H1 (cell line): Measurements from ENCODE around the gene LYVE1. TPM values are rescaled to one million over a fixed set of nuclear protein-coding genes. Genes with fewer than 3 reads are reported as not detected.

Experiments
- CTCF ChIA-PET: fragments of 300-600 bp; sonication (Branson Sonifier 250); formaldehyde crosslinking; loops from one replicate; lab custom pipeline; 2021; ENCODE audit not compliant: partially characterized antibody; lab: Charles Lee
- POLR2A ChIA-PET: fragments of 300-600 bp; sonication (Branson Sonifier 250); formaldehyde crosslinking; loops from one replicate; lab custom pipeline; 2021; ENCODE audit warnings: inconsistent platforms; ENCODE audit not compliant: partially characterized antibody; lab: Charles Lee
- DNase-seq, 2 experiments: peaks; one replicate each; pipeline versions ENCODE4 v3.0.0 to v3.0.0-alpha.2; 2010 to 2022; ENCODE audit warnings: low spot score in 2 of 2, low read depth in 1 of 2, mixed read lengths in 1 of 2
- FAIRE-seq: peaks from 2 replicates; lab custom pipeline; 2011; peaks lifted over from hg19 to GRCh38; lab: Jason Lieb, UNC
- H2AFZ ChIP-seq: 2 replicates; pipeline ENCODE4 v1.8.1; 2012; ENCODE audit warnings: low read length, inconsistent platforms
- H2AK5ac ChIP-seq: 2 replicates; pipeline ENCODE4 v1.6.1; 2013; ENCODE audit warnings: low read depth, low read length
- H2BK120ac ChIP-seq: replicated peaks from 2 replicates; pipeline ENCODE3; 2013; ENCODE audit warnings: low read depth, low read length, inconsistent platforms
- H2BK12ac ChIP-seq: 2 replicates; pipeline ENCODE4 v1.6.1; 2013; ENCODE audit warnings: low read depth, low read length
- H2BK15ac ChIP-seq: 2 replicates; pipeline ENCODE4 v1.6.1; 2013; ENCODE audit warnings: low read length
- H2BK20ac ChIP-seq: 2 replicates; pipeline ENCODE4 v1.6.1; 2013; ENCODE audit warnings: low read length
- H2BK5ac ChIP-seq: 2 replicates; pipeline ENCODE4 v1.6.1; 2013; ENCODE audit warnings: low read depth, low read length
- H3K14ac ChIP-seq: 2 replicates; pipeline ENCODE4 v1.6.1; 2013; ENCODE audit warnings: inconsistent platforms; ENCODE audit not compliant: insufficient read length
- H3K18ac ChIP-seq: 2 replicates; pipeline ENCODE4 v1.6.1; 2013; ENCODE audit warnings: low read length; ENCODE audit errors: extremely low read depth
- H3K23ac ChIP-seq: 2 replicates; pipeline ENCODE4 v1.6.1; 2013; ENCODE audit warnings: inconsistent platforms; ENCODE audit not compliant: insufficient read length
- H3K23me2 ChIP-seq: 2 replicates; pipeline ENCODE4 v1.6.1; 2013; ENCODE audit warnings: low read depth, low read length
- H3K27ac ChIP-seq: 2 replicates; pipeline ENCODE4 v1.6.1; 2011; ENCODE audit warnings: low read depth, low read length, inconsistent platforms
- H3K27me3 ChIP-seq, 4 experiments: replicated peaks in 1 of 4; 1 replicate in 1 of 4; 2 replicates in 3 of 4; pipeline versions ENCODE4 v1.6.1 to v1.8.1; 2011 to 2013; ENCODE audit warnings: low read length in 3 of 4, mild to moderate bottlenecking in 3 of 4, inconsistent platforms in 2 of 4, mixed read lengths in 2 of 4, moderate library complexity in 1 of 4; ENCODE audit not compliant: control insufficient read depth in 3 of 4, insufficient read depth in 3 of 4; ENCODE audit errors: extremely low read depth in 1 of 4
- H3K36me3 ChIP-seq, 4 experiments: 2 replicates each; pipeline versions ENCODE4 v1.6.1 to v1.8.1; 2011 to 2013; ENCODE audit warnings: mild to moderate bottlenecking in 4 of 4, low read length in 3 of 4, moderate library complexity in 2 of 4, control low read depth in 1 of 4, inconsistent platforms in 1 of 4; ENCODE audit not compliant: insufficient read depth in 4 of 4, control insufficient read depth in 2 of 4
- H3K4ac ChIP-seq: replicated peaks from 2 replicates; pipeline ENCODE3; 2013; ENCODE audit warnings: low read length, low read depth, mixed read lengths, inconsistent platforms; ENCODE audit not compliant: insufficient read length
- H3K4me1 ChIP-seq, 4 experiments: replicated peaks in 1 of 4; 1 replicate in 1 of 4; 2 replicates in 3 of 4; pipeline versions ENCODE4 v1.6.1 to v1.8.1; 2011 to 2013; ENCODE audit warnings: low read length in 3 of 4, inconsistent platforms in 2 of 4, mixed read lengths in 1 of 4; ENCODE audit not compliant: insufficient read depth in 4 of 4, control insufficient read depth in 3 of 4
- H3K4me2 ChIP-seq, 2 experiments: 2 replicates each; pipeline versions ENCODE4 v1.6.1 to v1.8.1; 2011 to 2013; ENCODE audit warnings: low read depth in 2 of 2, low read length in 2 of 2, control low read depth in 1 of 2, inconsistent platforms in 1 of 2, mild to moderate bottlenecking in 1 of 2; ENCODE audit not compliant: insufficient read depth in 1 of 2
- H3K4me3 ChIP-seq, 4 experiments: fragments of 200-600, 300-600 bp in 1 of 4; sonication (generic), shearing (Covaris generic), sonication (Bioruptor Twin) in 1 of 4; 2 replicates each; pipeline versions ENCODE4 v1.5.1 to v1.8.1; 2011 to 2016; ENCODE audit warnings: low read length in 4 of 4, low read depth in 3 of 4, control low read depth in 2 of 4, inconsistent platforms in 2 of 4, mild to moderate bottlenecking in 2 of 4, mixed read lengths in 1 of 4, moderate library complexity in 1 of 4; ENCODE audit not compliant: insufficient read depth in 2 of 4; ENCODE audit errors: extremely low read depth in 1 of 4
- H3K56ac ChIP-seq: replicated peaks from 2 replicates; pipeline ENCODE3; 2013; ENCODE audit warnings: low read depth, mild to moderate bottlenecking, mixed read lengths, low read length, inconsistent platforms; ENCODE audit not compliant: insufficient read length
- H3K79me1 ChIP-seq: 2 replicates; pipeline ENCODE4 v1.6.1; 2013; ENCODE audit warnings: low read depth, low read length, control low read depth
- H3K79me2 ChIP-seq, 2 experiments: 2 replicates each; pipeline versions ENCODE4 v1.6.1 to v1.8.1; 2012 to 2013; ENCODE audit warnings: low read length in 2 of 2, mild to moderate bottlenecking in 2 of 2, inconsistent platforms in 1 of 2; ENCODE audit not compliant: insufficient read depth in 2 of 2, control insufficient read depth in 1 of 2
- H3K9ac ChIP-seq, 4 experiments: replicated peaks in 1 of 4; 1 replicate in 1 of 4; 2 replicates in 3 of 4; pipeline versions ENCODE4 v1.6.1 to v1.8.1; 2011 to 2013; ENCODE audit warnings: low read depth in 3 of 4, low read length in 3 of 4, control low read depth in 2 of 4, mild to moderate bottlenecking in 2 of 4, moderate library complexity in 2 of 4, inconsistent platforms in 1 of 4; ENCODE audit errors: extremely low read depth in 1 of 4
- H3K9me3 ChIP-seq, 2 experiments: 2 replicates each; pipeline versions ENCODE4 v1.6.1 to v1.8.1; 2012 to 2013; ENCODE audit warnings: mild to moderate bottlenecking in 2 of 2, moderate library complexity in 2 of 2, control low read depth in 1 of 2, inconsistent platforms in 1 of 2, low read depth in 1 of 2, low read length in 1 of 2, mixed read lengths in 1 of 2; ENCODE audit not compliant: insufficient read depth in 2 of 2
- H4K20me1 ChIP-seq, 2 experiments: replicated peaks in 1 of 2; 2 replicates each; pipeline versions ENCODE3 to v1.8.1; 2011 to 2013; ENCODE audit warnings: inconsistent platforms in 2 of 2, low read length in 2 of 2, mild to moderate bottlenecking in 1 of 2; ENCODE audit not compliant: insufficient read depth in 2 of 2, control insufficient read depth in 1 of 2
- H4K5ac ChIP-seq: 2 replicates; pipeline ENCODE4 v1.6.1; 2013; ENCODE audit warnings: low read length, low read depth, mixed read lengths, inconsistent platforms; ENCODE audit not compliant: insufficient read length
- H4K8ac ChIP-seq: 2 replicates; pipeline ENCODE4 v1.8.0; 2013; ENCODE audit warnings: mild to moderate bottlenecking, moderate library complexity, low read length, inconsistent platforms; ENCODE audit not compliant: insufficient read depth; ENCODE audit errors: extremely low read depth
- H4K91ac ChIP-seq: replicated peaks from 2 replicates; pipeline ENCODE3; 2013; ENCODE audit warnings: low read length, mixed read lengths, inconsistent platforms; ENCODE audit not compliant: insufficient read length
- NANOG ChIP-seq: IDR thresholded peaks from 2 replicates; pipeline ENCODE4 v1.6.1; 2011; ENCODE audit warnings: low read length, low read depth, mild to moderate bottlenecking, inconsistent platforms; ENCODE audit not compliant: insufficient read depth, poor library complexity, severe bottlenecking
- PHF8 ChIP-seq: fragments of 200-600 bp; sonication (generic); conservative IDR thresholded peaks from 2 replicates; pipeline ENCODE4 v1.7.1; 2012; ENCODE audit warnings: low read depth, mild to moderate bottlenecking, inconsistent platforms, low read length, moderate library complexity
- WGBS, 2 experiments: shearing (Covaris generic) in 1 of 2; methylation state at CpG; one replicate each; pipeline versions ENCODE4 v1.1.6 to v1.1.7; 2013 to 2015; ENCODE audit warnings: low lambda C conversion rate in 2 of 2, mixed read lengths in 2 of 2, inconsistent platforms in 1 of 2, low coverage in 1 of 2, missing lambda C conversion rate in 1 of 2; ENCODE audit not compliant: insufficient replicate concordance in 2 of 2, insufficient coverage in 1 of 2, insufficient read length in 1 of 2; ENCODE audit errors: extremely low coverage in 1 of 2, missing lambda C conversion rate in 1 of 2; 5-methylcytosine and 5-hydroxymethylcytosine counted together
- polyA plus RNA-seq, 7 experiments: library from polyadenylated mRNA; depleted of rRNA in 3 of 7; stranded (reverse) in 5 of 7; unstranded in 2 of 7; fragments of >200 nt in 5 of 7; fragments of 200-250 nt in 2 of 7; gene quantifications; 1 replicate in 5 of 7; 2 replicates in 1 of 7; 4 replicates in 1 of 7; pipeline versions ENCODE4 v1.2.1 to v1.2.3, GENCODE V29; 2011 to 2013; ENCODE audit warnings: missing spikeins in 2 of 7, mixed read lengths in 2 of 7
- total RNA-seq: library from RNA; stranded (reverse); fragmentation: NEBNext Ultra II Directional; extraction: Animal tissue kit (Norgen Biotek cat#: 25700); gene quantifications from 2 replicates; pipeline ENCODE4 v1.2.1, GENCODE V29; 2021

LYVE1 gene
- total and polyA plus RNA-seq, 2 of the 8 experiments (the other 6 are each of a cell fraction or from before 2014, with no cell fraction given): 0.09 TPM; not detected in 1

DNA sequence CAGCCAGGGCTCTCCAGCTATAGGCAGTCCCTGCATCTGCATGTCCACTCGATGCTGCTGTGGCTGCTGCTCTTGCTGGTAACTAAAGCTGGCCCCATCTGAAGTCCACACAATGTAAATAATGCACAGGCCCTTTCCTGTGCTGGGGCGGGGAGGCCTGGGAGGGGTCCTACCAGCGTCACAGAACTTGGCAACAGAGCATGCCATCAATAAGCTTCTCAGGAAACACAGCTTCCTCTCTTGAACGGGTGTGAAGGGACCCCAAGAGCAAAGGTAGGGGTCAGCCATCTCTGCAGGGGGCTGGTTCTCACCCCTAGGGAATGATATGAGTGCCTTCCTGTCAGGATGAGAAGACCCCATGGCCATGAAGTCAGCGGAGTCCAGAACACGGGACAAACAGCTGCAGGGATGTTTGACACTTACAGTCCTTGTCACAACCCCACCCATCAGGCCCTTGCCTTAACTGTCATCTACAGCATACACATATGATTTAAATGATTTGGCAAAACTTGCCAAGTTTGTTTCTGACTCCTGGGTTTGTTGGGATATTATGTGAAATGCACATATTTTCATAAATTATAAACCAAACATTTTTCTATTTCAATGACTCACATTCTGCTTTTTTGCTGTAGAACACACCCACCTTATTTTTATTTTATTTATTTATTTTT lies 39.1 kb upstream of the LYVE1 start:
- H2BK20ac ChIP-seq: no peak overlapping the region
- no peak overlapping the region for H3K18ac ChIP-seq
- DNase-seq (no peak), FAIRE-seq (no peak)
- no peak overlapping the region for H2AFZ ChIP-seq
- POLR2A ChIA-PET: no interaction called here
- no peak overlapping the region for H3K23ac ChIP-seq
- H3K14ac ChIP-seq: no peak overlapping the region
- no peak overlapping the region for H3K4me2 ChIP-seq
- no peak overlapping the region for H2BK15ac ChIP-seq
- H3K4ac ChIP-seq: no peak overlapping the region
- H3K79me1 ChIP-seq: no peaks in the 10 kb centered on the region
- no peak overlapping the region for H2BK5ac ChIP-seq
- no peaks in the 10 kb centered on the region for H3K9me3 ChIP-seq
- no peak overlapping the region for H4K5ac ChIP-seq
- peaks cover 0 to 12% (median 6%) of the 10 kb centered on the region in 4 experiments; a peak in 5 of 7 replicates for H3K4me1 ChIP-seq
- H4K91ac ChIP-seq: no peak overlapping the region
- no peaks in the 10 kb centered on the region for H3K23me2 ChIP-seq
- no peak overlapping the region for H2BK12ac ChIP-seq
- H4K20me1 ChIP-seq: no peaks in the 10 kb centered on the region
- no peak overlapping the region for H2AK5ac ChIP-seq
- H4K8ac ChIP-seq: no peak overlapping the region
- no peaks in the 10 kb centered on the region for H3K27me3 ChIP-seq
- H3K4me3 ChIP-seq: no peak overlapping the region
- CTCF ChIA-PET: interaction anchor here (0.6 to 6.3 kb wide), 4 partner anchors 10 to 23 kb away, joined by 4 to 29 read pairs (median 5); no protein-coding TSS in a partner anchor
- no peak overlapping the region for H2BK120ac ChIP-seq
- H3K56ac ChIP-seq: no peak overlapping the region
- no peaks in the 10 kb centered on the region for H3K79me2 ChIP-seq
- H3K9ac ChIP-seq: no peak overlapping the region
- H3K27ac ChIP-seq: no peak overlapping the region
- WGBS, 2 experiments: 84% methylated on average over 5 of the region's 6 CpGs; no CpG with 5 or more reads in 1 of the 2 experiments
- TF ChIP-seq NANOG (no peak), PHF8 (no peak)
- no peaks in the 10 kb centered on the region for H3K36me3 ChIP-seq
